Measurements from ENCODE around the gene CXorf38.

Gene CXorf38

DNA sequence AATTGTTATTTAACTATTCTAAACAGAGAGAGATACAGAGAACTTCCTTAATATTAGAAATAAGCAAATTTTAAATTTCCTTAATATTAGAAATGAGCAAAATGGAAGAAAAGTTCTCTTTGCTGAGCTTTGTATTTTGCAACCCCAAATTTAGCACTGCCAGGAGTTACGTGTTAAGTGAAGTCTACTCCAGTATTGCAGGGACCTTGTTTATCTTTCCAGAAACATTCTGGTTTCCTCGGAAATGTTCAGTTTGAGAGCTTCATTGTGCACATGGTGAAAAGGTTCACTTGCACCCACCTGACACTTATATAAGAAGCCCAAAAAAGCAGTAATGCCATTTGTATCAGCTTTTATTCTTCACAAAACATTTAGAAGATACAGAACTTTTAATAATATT, 6.2 kb upstream of the CXorf38 start:
- no peak for DNase-seq (ENCODE audit: low read depth)
- TF ChIP-seq, protein P1, sequence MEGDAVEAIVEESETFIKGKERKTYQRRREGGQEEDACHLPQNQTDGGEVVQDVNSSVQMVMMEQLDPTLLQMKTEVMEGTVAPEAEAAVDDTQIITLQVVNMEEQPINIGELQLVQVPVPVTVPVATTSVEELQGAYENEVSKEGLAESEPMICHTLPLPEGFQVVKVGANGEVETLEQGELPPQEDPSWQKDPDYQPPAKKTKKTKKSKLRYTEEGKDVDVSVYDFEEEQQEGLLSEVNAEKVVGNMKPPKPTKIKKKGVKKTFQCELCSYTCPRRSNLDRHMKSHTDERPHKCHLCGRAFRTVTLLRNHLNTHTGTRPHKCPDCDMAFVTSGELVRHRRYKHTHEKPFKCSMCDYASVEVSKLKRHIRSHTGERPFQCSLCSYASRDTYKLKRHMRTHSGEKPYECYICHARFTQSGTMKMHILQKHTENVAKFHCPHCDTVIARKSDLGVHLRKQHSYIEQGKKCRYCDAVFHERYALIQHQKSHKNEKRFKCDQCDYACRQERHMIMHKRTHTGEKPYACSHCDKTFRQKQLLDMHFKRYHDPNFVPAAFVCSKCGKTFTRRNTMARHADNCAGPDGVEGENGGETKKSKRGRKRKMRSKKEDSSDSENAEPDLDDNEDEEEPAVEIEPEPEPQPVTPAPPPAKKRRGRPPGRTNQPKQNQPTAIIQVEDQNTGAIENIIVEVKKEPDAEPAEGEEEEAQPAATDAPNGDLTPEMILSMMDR (IDR thresholded peaks at IDR 0.05; ENCODE audit: insufficient read depth, low read depth, low read length, missing control alignments) = no peak
- no peak overlapping the region for H3K4me3 ChIP-seq (ENCODE audit: low read length)

DNA sequence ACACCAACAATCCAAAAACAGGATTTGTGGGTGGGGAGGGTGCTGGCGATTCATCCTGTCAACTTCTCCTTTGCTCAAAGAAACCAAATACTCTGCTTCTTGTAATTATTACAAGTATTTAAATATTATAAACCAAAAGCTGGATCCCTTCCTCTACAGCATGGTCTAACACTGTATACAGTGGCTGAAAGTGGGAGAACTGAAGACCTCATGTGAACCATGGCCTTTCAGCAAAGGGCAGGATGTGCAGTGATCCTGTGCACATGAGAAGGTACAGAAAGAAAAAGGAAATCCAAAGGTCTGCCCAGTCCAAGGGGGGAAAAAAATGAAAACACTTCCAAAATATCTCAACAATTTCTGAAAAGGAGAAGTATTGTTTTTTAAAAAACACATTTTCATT, 5.3 kb upstream of the CXorf38 start:
- no peak for DNase-seq (ENCODE audit: low read depth)
- no peak overlapping the region for H3K4me3 ChIP-seq (ENCODE audit: low read length)
- TF ChIP-seq, protein P1 (IDR thresholded peaks at IDR 0.05; ENCODE audit: insufficient read depth, low read depth, low read length, missing control alignments) = no peak

DNA sequence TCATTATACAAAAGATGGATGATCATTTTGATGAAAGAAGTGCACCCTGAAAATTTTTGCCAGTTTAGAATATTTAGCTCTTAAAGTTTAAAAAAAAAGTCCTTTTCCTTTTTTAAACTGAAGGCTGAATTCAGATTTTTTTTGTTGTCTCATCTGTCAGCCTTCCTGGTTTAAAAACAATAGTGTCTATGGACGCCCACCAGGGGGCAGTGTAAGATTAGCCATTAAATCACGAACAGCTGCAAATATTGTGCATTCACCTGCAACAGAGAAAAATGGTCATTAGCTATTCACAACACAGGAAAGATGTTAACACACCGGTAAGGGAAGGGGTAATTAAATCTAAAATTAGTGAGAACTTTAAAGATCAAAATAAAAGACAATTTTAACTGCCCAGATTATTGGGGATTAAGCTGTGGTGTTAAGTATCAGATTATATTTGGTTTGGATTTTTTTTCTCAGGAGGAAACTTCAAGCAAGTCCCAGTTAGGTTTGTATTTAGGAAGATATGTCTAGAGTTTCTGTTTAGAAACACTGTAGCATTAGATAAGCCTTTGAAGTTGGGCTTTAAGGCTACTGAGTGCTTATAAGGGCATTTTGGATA, 4.4 kb upstream of the CXorf38 start:
- TF ChIP-seq, protein P1 (IDR thresholded peaks at IDR 0.05; ENCODE audit: insufficient read depth, low read depth, low read length, missing control alignments) = peak; percentile 52
- no peak overlapping the region for H3K4me3 ChIP-seq (ENCODE audit: low read length)
- DNase-seq (ENCODE audit: low read depth) = peak; percentile 60

DNA sequence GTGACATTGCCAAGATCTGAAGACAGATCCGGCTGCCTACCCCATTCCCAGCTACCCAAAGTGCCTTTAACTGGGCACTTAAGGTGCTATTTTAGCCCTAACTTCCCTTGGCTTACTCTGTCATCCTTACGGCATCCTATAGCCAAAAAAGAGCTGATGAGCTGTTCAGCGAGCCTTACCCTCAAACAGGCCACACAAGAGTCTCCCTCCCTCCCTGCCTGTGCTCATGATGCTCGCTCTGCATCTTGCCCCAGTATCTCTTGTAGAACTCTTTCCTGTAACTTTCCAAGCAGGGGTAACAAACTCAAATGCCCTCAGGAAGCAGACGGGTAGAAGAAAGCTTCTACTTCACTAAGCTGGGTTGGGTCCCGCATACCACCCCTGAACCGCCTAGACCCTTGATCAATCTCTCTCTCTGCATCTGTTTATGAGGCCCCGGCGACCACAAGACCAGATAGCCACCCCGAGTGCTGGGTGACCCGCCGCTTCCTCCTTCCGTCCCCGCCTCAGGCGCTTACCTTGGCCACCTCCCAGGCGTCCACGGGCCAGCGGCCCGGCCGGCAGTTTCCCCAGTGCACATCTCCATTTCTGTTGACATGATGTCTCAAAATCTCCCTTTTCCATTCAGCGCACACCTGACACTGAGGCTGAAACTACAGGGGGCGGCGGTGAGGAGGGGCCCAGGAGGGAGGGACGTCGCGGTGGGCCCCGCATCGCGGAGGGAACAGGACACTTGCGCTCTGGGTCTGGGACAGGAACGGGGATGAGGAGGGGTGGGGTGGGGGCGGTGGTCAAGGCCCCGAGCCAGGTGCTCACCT, 663 bp downstream of the CXorf38 start:
- H3K4me3 ChIP-seq (ENCODE audit: low read length) = peak overlapping the region; percentile 65
- TF ChIP-seq, protein P1 (IDR thresholded peaks at IDR 0.05; ENCODE audit: insufficient read depth, low read depth, low read length, missing control alignments) = no peak
- DNase-seq (ENCODE audit: low read depth) = peak; percentile 24

DNA sequence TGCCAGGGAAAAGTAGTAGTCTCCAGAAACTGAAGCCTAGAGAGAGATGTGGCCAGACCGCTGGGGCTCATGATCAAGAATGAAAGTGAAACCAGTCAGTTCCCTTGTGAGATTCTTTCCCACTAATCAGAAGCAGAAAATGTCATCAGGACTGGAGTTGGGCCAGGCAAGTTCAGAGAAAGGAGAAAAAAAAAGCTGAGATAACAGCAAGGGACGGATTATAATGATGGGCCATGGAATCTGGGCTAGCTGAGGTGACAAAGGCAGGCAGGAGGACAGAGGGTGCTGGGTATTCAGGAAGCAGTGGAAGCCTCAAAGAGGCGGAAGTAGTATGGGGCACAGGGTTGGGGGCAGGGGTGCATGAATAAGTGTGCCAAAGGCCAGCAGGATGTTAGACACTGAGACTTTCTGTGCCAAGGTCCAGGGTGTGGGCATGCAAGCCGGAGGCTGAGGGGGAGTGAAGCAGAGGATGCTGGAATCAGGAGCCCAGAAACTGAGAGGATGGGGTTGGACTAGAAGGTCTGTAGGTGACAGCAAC, 2.5 kb downstream of the CXorf38 start:
- peak; percentile 29 for DNase-seq (ENCODE audit: low read depth)
- TF ChIP-seq, protein P1 (IDR thresholded peaks at IDR 0.05; ENCODE audit: insufficient read depth, low read depth, low read length, missing control alignments) = no peak

DNA sequence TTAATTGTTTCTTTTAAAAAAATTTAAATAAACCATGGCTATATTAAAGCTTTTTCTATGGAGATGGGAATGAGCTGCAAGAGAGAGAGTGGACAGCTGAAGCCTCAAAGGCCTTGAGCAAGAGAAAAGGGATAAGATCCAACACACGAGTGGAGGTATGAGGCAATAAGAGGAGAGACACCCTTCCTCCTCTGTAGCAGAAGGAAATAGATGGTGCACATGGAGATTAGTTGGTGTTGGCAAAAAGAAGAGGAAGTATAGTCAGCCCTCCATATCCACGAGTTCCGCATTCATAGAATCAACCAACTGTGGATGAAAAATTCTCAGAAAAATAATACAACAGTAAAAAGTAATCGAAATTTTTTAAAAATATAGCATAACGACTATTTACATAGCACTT, 3.2 kb downstream of the CXorf38 start:
- TF ChIP-seq, protein P1 (IDR thresholded peaks at IDR 0.05; ENCODE audit: insufficient read depth, low read depth, low read length, missing control alignments) = no peak
- no peak overlapping the region for H3K4me3 ChIP-seq (ENCODE audit: low read length)
- no peak for DNase-seq (ENCODE audit: low read depth)

More for the DNA sequence above, 2.5 kb downstream of the CXorf38 start:
- H3K4me3 ChIP-seq (ENCODE audit: low read length) = peak overlapping the region; percentile 11

Measured in epithelial cell of esophagus (primary cell).